Activated naive CD4-positive, alpha-beta T cell treated with Interleukin-2 at 50 U/mL for 16 hours (primary cell): ENCODE results near the gene MICA.
A peak's percentile ranks its signal among the peaks of the same experiment; 100 is the strongest.
"Not testable (repeated sequence)": the region's sequence is repeated elsewhere in the genome, so short reads cannot be mapped to it uniquely, and the experiment has no call there.

Source experiments
- DNase-seq: peaks from one replicate; pipeline ENCODE4 v3.0.0-alpha.2; 2020

Gene MICA

DNA sequence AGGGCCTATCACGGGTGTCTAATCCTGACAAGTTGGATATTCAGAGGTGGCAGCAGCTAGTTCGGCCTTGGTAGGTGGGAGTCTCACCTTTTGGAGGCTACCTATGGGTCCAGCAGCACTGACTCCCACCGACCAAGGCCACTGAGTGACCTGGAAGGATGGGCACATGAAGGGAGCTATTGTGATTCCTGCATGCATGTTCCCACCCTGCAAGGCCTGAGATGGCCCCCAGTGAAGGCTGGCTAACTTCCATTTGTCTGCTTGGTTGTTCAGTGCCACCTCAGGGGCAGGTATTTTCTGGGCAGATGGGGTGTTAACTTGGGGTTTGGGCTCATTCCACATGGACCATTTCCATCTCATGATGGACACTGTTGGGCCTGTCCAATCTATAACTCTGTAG lies 18.4 kb upstream of the MICA start:
- no peak for DNase-seq

- no peak for DNase-seq
These were observed 17.3 kb upstream of the MICA start for GRCh38 chr6:31386099-31386498.

DNA sequence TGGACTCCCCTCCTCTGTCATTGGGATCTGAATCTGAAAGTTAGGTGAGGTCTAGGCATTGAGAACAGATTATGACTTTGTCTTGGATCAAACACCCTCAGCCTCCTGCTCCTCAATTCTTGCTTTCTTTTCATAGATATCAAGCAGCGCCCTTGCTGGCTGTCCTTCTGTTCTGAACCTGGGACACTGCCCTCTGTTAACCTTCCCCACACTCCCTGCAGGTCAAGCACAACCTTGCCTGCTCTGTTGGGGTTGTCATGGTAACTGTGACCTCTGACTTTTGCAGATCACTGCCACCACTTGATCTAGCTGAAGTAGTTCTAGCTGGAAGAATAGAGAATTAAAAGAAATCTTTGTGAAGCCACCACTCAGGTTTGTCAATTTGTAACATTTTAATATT lies 16.4 kb upstream of the MICA start:
- DNase-seq = no peak

- DNase-seq = not testable (repeated sequence)
These were observed 14.2 kb upstream of the MICA start for GRCh38 chr6:31388916-31389801.

DNA sequence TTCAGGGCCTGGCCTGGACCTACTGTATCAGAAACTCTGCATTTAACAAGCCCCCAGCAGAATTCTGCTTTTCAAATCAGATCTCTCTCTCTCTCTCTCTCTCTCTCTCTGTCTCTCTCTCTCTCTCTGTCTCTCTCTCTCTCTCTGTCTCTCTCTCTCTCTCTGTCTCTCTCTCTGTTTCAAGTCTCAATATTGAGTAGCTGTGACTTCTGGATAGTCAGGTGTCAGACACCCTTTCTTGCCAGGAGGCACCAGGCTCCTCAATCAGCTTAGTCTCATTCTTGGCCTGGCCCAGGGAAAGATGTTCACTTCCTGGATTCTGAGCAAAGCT lies 13.6 kb upstream of the MICA start:
- not testable (repeated sequence) for DNase-seq

- DNase-seq = no peak
These were observed 9.5 kb upstream of the MICA start for GRCh38 chr6:31393932-31394331.

GRCh38 chr6:31394381-31394780 lies 9.0 kb upstream of the MICA start:
- no peak for DNase-seq

DNA sequence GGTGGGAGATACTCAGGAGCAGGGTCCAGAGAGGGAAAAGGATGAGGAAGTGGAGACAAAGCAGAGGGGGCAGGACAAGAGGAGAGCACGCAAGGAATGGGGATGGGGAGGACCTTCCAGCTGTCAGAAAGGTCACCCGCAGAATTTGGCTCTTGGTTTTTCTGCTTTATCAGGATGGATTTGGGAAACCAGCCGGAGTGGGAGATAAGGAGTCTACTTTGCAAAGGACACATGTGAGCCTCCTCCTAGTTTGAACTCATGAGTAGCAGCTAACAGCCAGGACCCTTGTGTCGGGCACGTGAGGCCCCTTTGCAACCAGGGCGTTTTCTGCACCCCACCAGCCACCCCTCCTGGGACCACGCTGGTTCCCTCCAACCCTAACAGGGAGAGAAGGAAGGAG lies 7.6 kb upstream of the MICA start:
- DNase-seq = no peak

DNA sequence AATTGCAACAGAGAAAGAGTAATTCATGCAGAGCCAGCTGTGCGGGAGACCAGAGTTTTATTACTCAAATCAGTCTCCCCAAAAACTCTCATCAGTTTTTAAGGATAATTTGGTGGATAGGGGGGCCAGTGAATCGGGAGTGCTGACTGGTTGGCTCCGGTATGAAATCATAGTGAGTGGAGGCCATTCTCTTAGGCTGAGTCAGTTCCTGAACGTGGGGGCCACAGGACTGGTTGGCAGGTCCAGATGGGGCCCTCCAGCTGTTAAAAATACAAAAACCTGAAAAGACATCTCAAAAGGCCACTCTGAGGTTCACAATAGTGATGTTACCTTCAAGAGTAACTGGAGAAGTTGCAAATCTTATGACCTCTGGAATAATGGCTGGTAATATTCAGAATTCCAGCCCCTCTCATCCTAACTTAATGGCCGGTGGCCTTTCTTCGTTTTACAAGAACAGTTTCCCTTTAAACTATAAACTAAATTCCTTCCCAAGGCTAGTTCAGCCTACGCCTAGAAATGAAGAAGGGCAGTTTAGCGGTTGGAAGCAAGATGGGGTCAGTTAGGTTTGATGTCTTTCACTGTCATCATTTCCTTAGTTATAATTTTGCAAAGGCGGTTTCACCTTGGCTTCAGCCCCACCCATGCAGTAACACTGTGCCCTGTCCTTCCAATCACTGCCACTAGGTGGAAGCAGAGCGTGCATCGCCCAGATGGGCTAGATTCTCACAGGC lies 6.8 kb upstream of the MICA start:
- DNase-seq = peak; percentile 89

GRCh38 chr6:31397153-31397499 lies 6.3 kb upstream of the MICA start:
- DNase-seq = not testable (repeated sequence)

GRCh38 chr6:31397901-31398525 lies 5.4 kb upstream of the MICA start:
- DNase-seq = no peak

GRCh38 chr6:31399589-31400466 lies 3.6 kb upstream of the MICA start:
- DNase-seq = peak; percentile 70

DNA sequence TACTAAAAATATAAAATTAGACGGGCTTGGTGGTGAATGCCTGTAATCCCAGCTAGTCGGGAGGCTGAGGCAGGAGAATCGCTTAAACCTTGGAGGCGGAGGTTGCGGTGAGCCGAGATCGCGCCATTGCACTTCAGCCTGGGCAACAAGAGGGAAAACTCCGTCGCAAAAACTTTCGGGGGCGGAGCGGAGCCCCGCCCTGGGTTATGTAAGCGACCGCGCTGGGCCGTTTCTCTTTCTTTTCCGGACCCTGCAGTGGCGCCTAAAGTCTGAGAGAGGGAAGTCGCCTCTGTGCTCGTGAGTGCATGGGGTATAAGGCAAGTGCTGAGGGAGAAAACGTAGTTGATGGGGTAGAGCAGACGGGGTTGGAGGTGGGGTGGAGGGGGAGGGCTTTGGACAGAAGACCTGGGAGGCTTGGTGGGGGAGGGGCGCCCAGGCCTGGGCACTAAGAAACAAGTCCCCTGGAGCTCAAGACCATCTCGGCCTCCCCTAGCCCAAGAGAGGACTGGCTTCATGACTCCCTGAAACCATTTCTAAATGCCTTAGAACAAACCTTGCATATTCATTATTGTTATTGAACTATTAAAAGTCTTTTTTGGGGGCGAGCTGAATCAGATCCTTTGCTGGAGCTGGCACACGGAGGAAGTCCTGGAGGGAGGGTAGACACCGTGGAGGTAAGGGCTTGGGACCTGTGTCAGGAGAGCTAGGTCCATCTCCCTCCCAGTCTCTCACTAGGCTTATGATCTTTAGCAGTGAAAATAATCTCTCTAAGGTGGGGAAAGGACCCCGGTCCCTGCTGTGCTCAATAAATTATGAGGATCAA lies 2.7 kb upstream of the MICA start:
- DNase-seq = peak; percentile 78

DNA sequence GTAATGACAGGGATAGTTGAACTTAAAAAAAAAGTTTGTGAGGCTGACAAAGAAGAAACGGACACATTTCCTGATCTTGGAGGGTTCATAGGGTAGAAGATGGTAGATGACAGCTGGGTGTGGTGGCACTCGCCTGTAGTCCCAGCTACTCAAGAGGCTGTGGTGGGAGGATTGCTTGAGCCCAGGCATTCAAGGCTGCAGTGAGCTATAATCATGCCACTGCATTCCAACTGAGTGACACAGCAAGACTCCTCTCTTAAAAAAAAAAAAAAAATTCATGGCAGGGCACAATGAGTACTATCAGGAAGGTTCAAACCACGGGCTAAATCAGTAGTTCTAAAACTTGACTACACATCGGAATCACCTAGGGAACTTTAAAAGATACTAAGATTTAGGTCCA lies 2.0 kb upstream of the MICA start:
- DNase-seq = no peak

- DNase-seq = peak; percentile 49
These were observed 792 bp upstream of the MICA start for GRCh38 chr6:31402324-31403282.

- DNase-seq = not testable (repeated sequence)
These were observed 618 bp downstream of the MICA start for GRCh38 chr6:31404061-31404364.

- DNase-seq = no peak
These were observed 2.6 kb downstream of the MICA start for GRCh38 chr6:31405996-31406395.

DNA sequence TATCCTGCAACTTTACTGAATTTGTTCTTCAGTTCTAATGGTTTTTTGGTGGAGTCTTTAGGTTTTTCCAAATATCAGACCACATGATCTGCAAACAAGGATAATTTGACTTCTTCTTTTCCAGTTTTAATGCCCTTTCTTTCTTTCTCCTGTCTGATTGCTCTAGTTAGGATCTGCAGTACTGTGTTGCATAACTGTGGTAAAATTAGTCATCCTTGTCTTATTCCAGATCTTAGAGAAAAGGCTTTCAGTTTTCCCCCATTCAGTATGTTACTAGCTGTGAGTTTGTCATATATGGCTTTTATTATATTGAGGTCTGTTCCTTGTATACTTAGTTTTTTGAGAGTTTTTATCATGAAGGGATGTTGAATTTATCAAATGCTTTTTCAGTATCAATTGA lies 4.3 kb downstream of the MICA start:
- DNase-seq = no peak

GRCh38 chr6:31412506-31412905 lies 9.1 kb downstream of the MICA start:
- DNase-seq = no peak

DNA sequence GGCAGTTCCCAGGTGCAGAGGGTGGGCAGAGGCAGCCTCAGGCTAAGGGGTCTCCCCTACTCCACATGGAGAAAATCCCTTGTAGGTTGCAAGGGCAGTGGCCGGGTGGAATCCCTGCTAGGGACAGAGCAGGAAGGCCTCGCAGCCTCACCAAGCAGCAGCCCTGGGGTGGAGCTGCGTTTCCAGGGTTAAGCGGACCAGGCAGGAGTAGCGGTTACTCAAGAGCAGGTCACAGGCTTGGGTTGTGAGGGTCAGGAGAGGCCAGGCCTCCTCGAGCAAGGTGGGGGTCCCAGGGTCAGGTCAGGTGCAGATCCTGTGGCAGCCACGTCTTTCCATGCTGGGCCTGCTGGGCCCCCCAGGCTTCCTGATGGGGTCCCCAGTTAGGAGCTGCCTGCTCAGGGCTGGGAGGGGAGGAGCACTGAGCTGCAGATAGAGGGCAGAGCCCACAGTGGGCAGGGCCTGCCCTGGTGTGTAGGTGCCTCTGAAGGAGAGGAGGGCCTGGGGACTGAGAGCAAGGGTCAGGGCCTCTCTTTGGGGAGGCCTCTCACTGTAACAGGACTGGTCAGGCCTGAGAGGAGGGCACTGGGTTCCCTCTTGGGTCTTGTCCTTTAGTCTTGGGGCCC lies 10.9 kb downstream of the MICA start:
- not testable (repeated sequence) for DNase-seq
